ENCODE data around the gene MLLT10. TPM values are rescaled to one million over a fixed set of nuclear protein-coding genes. Genes with fewer than 3 reads are reported as not detected.

The MLLT10 gene
- total and polyA plus RNA-seq, 2 donors (not counting 3 experiments of a cell fraction or from before 2014, with no cell fraction given): 35.4 to 54.0 TPM

DNA sequence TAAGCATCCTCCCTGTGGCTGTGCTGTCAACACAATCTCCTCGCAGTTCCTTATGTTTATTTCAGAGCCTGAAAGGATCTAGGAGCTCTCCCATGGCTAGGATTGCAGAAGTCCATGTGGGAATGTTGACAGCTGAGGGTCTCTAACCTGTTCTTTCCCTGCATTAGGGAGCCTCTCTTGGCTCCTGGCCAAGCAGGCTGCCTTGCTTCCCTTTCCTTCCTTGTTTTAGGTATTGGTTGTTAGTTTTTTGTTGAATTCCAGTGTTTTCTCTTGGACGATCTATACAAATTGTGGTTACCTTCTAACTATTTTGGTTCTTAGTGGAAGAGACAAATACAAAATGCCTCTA, 171.8 kb downstream of the MLLT10 start:
- DNase-seq (ENCODE audit: low read depth, low spot score): peak; percentile 10
- POLR2A ChIA-PET: no interaction called here
- Histone ChIP-seq H3K27me3 (ENCODE audit: control insufficient read depth in 2 of 2, insufficient read depth in 2 of 2, low read length in 2 of 2) (no peaks in the 10 kb centered on the region), H3K4me2 (ENCODE audit: insufficient read depth, low read length) (no peak overlapping the region), H3K4me3 (replicated peaks in 1 of 3; ENCODE audit: insufficient read depth in 1 of 3, low read depth in 1 of 3, low read length in 3 of 3) (no peak overlapping the region), H3K27ac (ENCODE audit: insufficient read depth, low read depth, low read length) (no peak overlapping the region), H2AFZ (ENCODE audit: low read depth, low read length) (no peak overlapping the region), H3K36me3 (ENCODE audit: control insufficient read depth in 2 of 2, extremely low read depth in 1 of 2, insufficient read depth in 2 of 2, low read length in 2 of 2) (no peaks in the 10 kb centered on the region), H3K9me3 (replicated peaks; ENCODE audit: control insufficient read depth, insufficient read depth, low read length) (no peaks in the 10 kb centered on the region), H3K79me2 (ENCODE audit: control insufficient read depth, insufficient read depth, low read length) (peaks cover 39% of the 10 kb centered on the region), H3K9me1 (replicated peaks; ENCODE audit: control insufficient read depth, extremely low read depth, insufficient read depth, low read length) (no peaks in the 10 kb centered on the region), H3K4me1 (ENCODE audit: control insufficient read depth, extremely low read depth, insufficient read depth, low read length) (peaks cover 6% of the 10 kb centered on the region), H3K9ac (replicated peaks; ENCODE audit: extremely low read depth, insufficient read depth, low read length) (no peak overlapping the region), H4K20me1 (replicated peaks; ENCODE audit: control insufficient read depth, extremely low read depth, insufficient read depth, low read length) (peaks cover 4% of the 10 kb centered on the region)
- BruUV-seq (replicated peaks): no TSS peak
- intact Hi-C loops (cut with micrococcal nuclease) (no loop called here), dilution Hi-C loops (cut with MboI; ENCODE audit: extremely low pct_ligation_motif_present, low sequenced_read_pairs) (no loop called here)
- CTCF ChIA-PET: interaction anchor here (0.6 kb wide), 1 partner anchor 19 kb away, joined by 3 read pairs; no protein-coding TSS in a partner anchor
- no peak for TF ChIP-seq POLR2A (IDR thresholded peaks at IDR 0.05; ENCODE audit: low read depth, low read length)
- TF ChIP-seq GATA2 (IDR thresholded peaks at IDR 0.05; ENCODE audit: insufficient read depth, insufficient read length, low read depth, low read length): no peak
- TF ChIP-seq JUN (IDR thresholded peaks at IDR 0.05; ENCODE audit: borderline replicate concordance, insufficient read depth, insufficient read length, low read depth): no peak
- TF ChIP-seq, protein P1, sequence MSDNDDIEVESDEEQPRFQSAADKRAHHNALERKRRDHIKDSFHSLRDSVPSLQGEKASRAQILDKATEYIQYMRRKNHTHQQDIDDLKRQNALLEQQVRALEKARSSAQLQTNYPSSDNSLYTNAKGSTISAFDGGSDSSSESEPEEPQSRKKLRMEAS (IDR thresholded peaks at IDR 0.05; ENCODE audit: insufficient read depth, insufficient read length): no peak
- TF ChIP-seq, protein P2, sequence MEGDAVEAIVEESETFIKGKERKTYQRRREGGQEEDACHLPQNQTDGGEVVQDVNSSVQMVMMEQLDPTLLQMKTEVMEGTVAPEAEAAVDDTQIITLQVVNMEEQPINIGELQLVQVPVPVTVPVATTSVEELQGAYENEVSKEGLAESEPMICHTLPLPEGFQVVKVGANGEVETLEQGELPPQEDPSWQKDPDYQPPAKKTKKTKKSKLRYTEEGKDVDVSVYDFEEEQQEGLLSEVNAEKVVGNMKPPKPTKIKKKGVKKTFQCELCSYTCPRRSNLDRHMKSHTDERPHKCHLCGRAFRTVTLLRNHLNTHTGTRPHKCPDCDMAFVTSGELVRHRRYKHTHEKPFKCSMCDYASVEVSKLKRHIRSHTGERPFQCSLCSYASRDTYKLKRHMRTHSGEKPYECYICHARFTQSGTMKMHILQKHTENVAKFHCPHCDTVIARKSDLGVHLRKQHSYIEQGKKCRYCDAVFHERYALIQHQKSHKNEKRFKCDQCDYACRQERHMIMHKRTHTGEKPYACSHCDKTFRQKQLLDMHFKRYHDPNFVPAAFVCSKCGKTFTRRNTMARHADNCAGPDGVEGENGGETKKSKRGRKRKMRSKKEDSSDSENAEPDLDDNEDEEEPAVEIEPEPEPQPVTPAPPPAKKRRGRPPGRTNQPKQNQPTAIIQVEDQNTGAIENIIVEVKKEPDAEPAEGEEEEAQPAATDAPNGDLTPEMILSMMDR (IDR thresholded peaks at IDR 0.05; ENCODE audit: extremely low read depth in 1 of 2, insufficient read depth in 1 of 2, low read depth in 1 of 2, low read length in 2 of 2): no peak
- no peak for TF ChIP-seq FOS (IDR thresholded peaks at IDR 0.05; ENCODE audit: borderline replicate concordance, insufficient read depth, low read length)
- TF ChIP-seq EZH2 (IDR thresholded peaks at IDR 0.05; ENCODE audit: borderline replicate concordance, low read depth, low read length, severe bottlenecking): no peak
- no peak for TF ChIP-seq MYC (IDR thresholded peaks at IDR 0.05; ENCODE audit: low read depth, low read length)
- no peak for TF ChIP-seq POLR2AphosphoS5 (IDR thresholded peaks at IDR 0.05; ENCODE audit: insufficient read depth, low read depth, low read length)
- no peak for FAIRE-seq

All from endothelial cell of umbilical vein (primary cell).